ENCODE measurements around the gene FLVCR2.
"Not testable (repeated sequence)": the region's sequence is repeated elsewhere in the genome, so short reads cannot be mapped to it uniquely, and the experiment has no call there.

FLVCR2 gene

GRCh38 chr14:75578786-75579337, 442 bp downstream of the FLVCR2 start:
- in situ Hi-C loops (cut with HindIII; ENCODE audit: low pct_ligation_motif_present, low pct_unique_long_range_greater_than_20kb, low sequenced_read_pairs) = no loop called here
- no peak for DNase-seq

GRCh38 chr14:75579338-75579864, 981 bp downstream of the FLVCR2 start:
- DNase-seq = no peak
- in situ Hi-C loops (cut with HindIII; ENCODE audit: low pct_ligation_motif_present, low pct_unique_long_range_greater_than_20kb, low sequenced_read_pairs) = no loop called here

- in situ Hi-C loops (cut with HindIII; ENCODE audit: low pct_ligation_motif_present, low pct_unique_long_range_greater_than_20kb, low sequenced_read_pairs) = no loop called here
- DNase-seq = no peak
Measured at GRCh38 chr14:75579882-75580281, 1.5 kb downstream of the FLVCR2 start.

- in situ Hi-C loops (cut with HindIII; ENCODE audit: low pct_ligation_motif_present, low pct_unique_long_range_greater_than_20kb, low sequenced_read_pairs) = no loop called here
- DNase-seq = no peak
Measured at GRCh38 chr14:75587388-75587787, 9.0 kb downstream of the FLVCR2 start.

- no peak for DNase-seq
Measured at GRCh38 chr14:75589931-75590330, 11.5 kb downstream of the FLVCR2 start.

GRCh38 chr14:75591331-75591946, 13.0 kb downstream of the FLVCR2 start:
- in situ Hi-C loops (cut with HindIII; ENCODE audit: low pct_ligation_motif_present, low pct_unique_long_range_greater_than_20kb, low sequenced_read_pairs) = no loop called here
- DNase-seq = no peak

More at GRCh38 chr14:75589931-75590330, 11.5 kb downstream of the FLVCR2 start:
- in situ Hi-C loops (cut with HindIII; ENCODE audit: low pct_ligation_motif_present, low pct_unique_long_range_greater_than_20kb, low sequenced_read_pairs) = no loop called here

GRCh38 chr14:75591987-75592575, 13.7 kb downstream of the FLVCR2 start:
- DNase-seq = no peak

GRCh38 chr14:75595226-75595625, 16.8 kb downstream of the FLVCR2 start:
- in situ Hi-C loops (cut with HindIII; ENCODE audit: low pct_ligation_motif_present, low pct_unique_long_range_greater_than_20kb, low sequenced_read_pairs) = no loop called here
- DNase-seq = no peak

More at GRCh38 chr14:75591987-75592575, 13.7 kb downstream of the FLVCR2 start:
- in situ Hi-C loops (cut with HindIII; ENCODE audit: low pct_ligation_motif_present, low pct_unique_long_range_greater_than_20kb, low sequenced_read_pairs) = no loop called here

GRCh38 chr14:75597149-75597548, 18.7 kb downstream of the FLVCR2 start:
- no peak for DNase-seq

GRCh38 chr14:75600100-75600499, 21.7 kb downstream of the FLVCR2 start:
- DNase-seq; in situ Hi-C loops (cut with HindIII; ENCODE audit: low pct_ligation_motif_present, low pct_unique_long_range_greater_than_20kb, low sequenced_read_pairs): not testable (repeated sequence)

More at GRCh38 chr14:75597149-75597548, 18.7 kb downstream of the FLVCR2 start:
- in situ Hi-C loops (cut with HindIII; ENCODE audit: low pct_ligation_motif_present, low pct_unique_long_range_greater_than_20kb, low sequenced_read_pairs) = no loop called here

- in situ Hi-C loops (cut with HindIII; ENCODE audit: low pct_ligation_motif_present, low pct_unique_long_range_greater_than_20kb, low sequenced_read_pairs); DNase-seq: not testable (repeated sequence)
Measured at GRCh38 chr14:75601061-75601460, 22.6 kb downstream of the FLVCR2 start.

GRCh38 chr14:75602503-75602902, 24.1 kb downstream of the FLVCR2 start:
- DNase-seq = no peak
- in situ Hi-C loops (cut with HindIII; ENCODE audit: low pct_ligation_motif_present, low pct_unique_long_range_greater_than_20kb, low sequenced_read_pairs) = no loop called here

- in situ Hi-C loops (cut with HindIII; ENCODE audit: low pct_ligation_motif_present, low pct_unique_long_range_greater_than_20kb, low sequenced_read_pairs) = no loop called here
- no peak for DNase-seq
Measured at GRCh38 chr14:75604979-75605851, 26.8 kb downstream of the FLVCR2 start.

GRCh38 chr14:75605916-75606315, 27.5 kb downstream of the FLVCR2 start:
- DNase-seq = no peak
- in situ Hi-C loops (cut with HindIII; ENCODE audit: low pct_ligation_motif_present, low pct_unique_long_range_greater_than_20kb, low sequenced_read_pairs) = no loop called here

GRCh38 chr14:75607044-75607443, 28.6 kb downstream of the FLVCR2 start:
- in situ Hi-C loops (cut with HindIII; ENCODE audit: low pct_ligation_motif_present, low pct_unique_long_range_greater_than_20kb, low sequenced_read_pairs) = no loop called here
- DNase-seq = no peak

GRCh38 chr14:75607842-75608640, 29.6 kb downstream of the FLVCR2 start:
- in situ Hi-C loops (cut with HindIII; ENCODE audit: low pct_ligation_motif_present, low pct_unique_long_range_greater_than_20kb, low sequenced_read_pairs) = no loop called here
- DNase-seq = no peak

- no peak for DNase-seq
- in situ Hi-C loops (cut with HindIII; ENCODE audit: low pct_ligation_motif_present, low pct_unique_long_range_greater_than_20kb, low sequenced_read_pairs) = no loop called here
Measured at GRCh38 chr14:75609116-75609515, 30.7 kb downstream of the FLVCR2 start.

Measured in ACHN (cell line).